Activated T-helper 1 cell treated with anti-CD3 and anti-CD28 coated beads, Interleukin-2, amount 50 U/mL, for 16 hours (primary cell): ENCODE measurements around the gene KIRREL2.
A peak's percentile ranks its signal among the peaks of the same experiment; 100 is the strongest.
"Not testable (repeated sequence)": the region's sequence is repeated elsewhere in the genome, so short reads cannot be mapped to it uniquely, and the experiment has no call there.

Source experiments
- DNase-seq, 2 donors: peaks; one replicate each; pipeline ENCODE4 v3.0.0-alpha.2; 2020; ENCODE audit warnings: low read depth in 1 of 2, low spot score in 1 of 2

The KIRREL2 gene

GRCh38 chr19:35868823-35869326, 12.2 kb downstream of the KIRREL2 start:
- DNase-seq: no peak

- peak; percentile 49 to 64 for DNase-seq
Measured at GRCh38 chr19:35869327-35870123, 12.8 kb downstream of the KIRREL2 start.

GRCh38 chr19:35870124-35870736, 13.5 kb downstream of the KIRREL2 start:
- DNase-seq: not testable (repeated sequence)

GRCh38 chr19:35870798-35871197, 14.1 kb downstream of the KIRREL2 start:
- no peak for DNase-seq

- DNase-seq: no peak
Measured at GRCh38 chr19:35871611-35872010, 14.9 kb downstream of the KIRREL2 start.

- DNase-seq: no peak
Measured at GRCh38 chr19:35872180-35872579, 15.5 kb downstream of the KIRREL2 start.

- no peak for DNase-seq
Measured at GRCh38 chr19:35874392-35874930, 17.8 kb downstream of the KIRREL2 start.

GRCh38 chr19:35879068-35879467, 22.4 kb downstream of the KIRREL2 start:
- no peak for DNase-seq

GRCh38 chr19:35879770-35880317, 23.1 kb downstream of the KIRREL2 start:
- DNase-seq: peak; percentile 49 to 53

- no peak for DNase-seq
Measured at GRCh38 chr19:35882114-35882832, 25.6 kb downstream of the KIRREL2 start.

- no peak for DNase-seq
Measured at GRCh38 chr19:35883882-35884281, 27.2 kb downstream of the KIRREL2 start.

GRCh38 chr19:35885225-35885738, 28.6 kb downstream of the KIRREL2 start:
- no peak for DNase-seq

- no peak for DNase-seq
Measured at GRCh38 chr19:35885904-35886303, 29.2 kb downstream of the KIRREL2 start.

- DNase-seq: no peak
Measured at GRCh38 chr19:35887197-35887596, 30.5 kb downstream of the KIRREL2 start.

- no peak for DNase-seq
Measured at GRCh38 chr19:35888398-35888797, 31.7 kb downstream of the KIRREL2 start.

- no peak for DNase-seq
Measured at GRCh38 chr19:35889370-35890112, 32.8 kb downstream of the KIRREL2 start.

- DNase-seq: no peak
Measured at GRCh38 chr19:35890113-35890650, 33.5 kb downstream of the KIRREL2 start.

- not testable (repeated sequence) for DNase-seq
Measured at GRCh38 chr19:35891819-35892218, 35.1 kb downstream of the KIRREL2 start.

- DNase-seq: no peak
Measured at GRCh38 chr19:35894342-35894741, 37.6 kb downstream of the KIRREL2 start.
